HG03457 (cell line): ENCODE measurements around the gene C2CD4A.
A peak's percentile ranks its signal among the peaks of the same experiment; 100 is the strongest.

Source experiments
- ATAC-seq: cut with Tn5 transposase; IDR thresholded peaks from one replicate; pipeline ENCODE4 v1.9.1; 2021; ENCODE audit warnings: moderate number of reproducible peaks; ENCODE audit not compliant: unreplicated experiment

Gene C2CD4A

GRCh38 chr15:62059108-62059815 is 7.5 kb upstream of the C2CD4A start:
- no peak for ATAC-seq

- peak; percentile 59 for ATAC-seq
Measured at GRCh38 chr15:62059816-62060112, 7.0 kb upstream of the C2CD4A start.

- ATAC-seq, result peak; percentile 75
Measured at GRCh38 chr15:62060113-62060895, 6.5 kb upstream of the C2CD4A start, which contains the start of gene VPS13C. Gene VPS13C (minus strand): TSS chr15:62060447. CDS start chr15:62060374, 73 bp downstream.

GRCh38 chr15:62060896-62061280 is 5.9 kb upstream of the C2CD4A start:
- no peak for ATAC-seq

DNA sequence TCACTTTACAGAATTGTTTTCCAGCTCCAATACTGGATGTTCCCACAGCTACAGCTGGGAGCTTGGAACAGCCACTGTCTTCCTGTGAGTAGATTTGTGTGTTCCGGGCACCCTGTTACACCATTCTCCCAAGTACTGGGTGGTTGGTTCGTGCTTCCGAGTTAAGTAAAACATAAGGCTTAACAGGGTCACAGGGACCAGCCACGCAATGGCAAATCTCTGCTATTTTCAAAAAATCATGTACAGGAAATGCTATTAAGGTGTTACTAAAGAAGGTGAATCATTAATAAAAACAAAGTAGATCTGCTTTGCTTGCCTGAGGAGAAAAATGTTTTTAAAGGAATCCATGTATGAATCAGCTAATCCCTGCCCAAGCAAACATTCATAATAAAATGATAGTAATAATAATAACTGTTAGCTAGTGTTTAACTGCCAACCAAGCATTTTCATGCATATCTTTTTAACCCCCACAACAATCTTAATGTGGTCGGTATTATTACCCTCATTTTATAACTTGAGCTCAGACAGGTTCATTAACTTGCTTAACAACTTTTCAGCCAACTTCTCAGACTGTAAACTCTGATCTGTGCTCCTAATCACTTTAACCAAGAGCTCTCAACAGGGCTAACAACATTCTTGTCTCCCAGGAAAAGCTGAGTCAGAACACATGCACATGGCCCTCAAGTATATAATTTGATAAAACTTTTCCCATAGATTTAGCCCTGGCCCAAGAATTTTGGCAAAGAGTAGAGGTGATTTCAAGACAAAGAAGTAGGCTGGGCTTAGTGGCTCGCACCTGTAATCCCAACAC is 2.7 kb upstream of the C2CD4A start:
- no peak for ATAC-seq

DNA sequence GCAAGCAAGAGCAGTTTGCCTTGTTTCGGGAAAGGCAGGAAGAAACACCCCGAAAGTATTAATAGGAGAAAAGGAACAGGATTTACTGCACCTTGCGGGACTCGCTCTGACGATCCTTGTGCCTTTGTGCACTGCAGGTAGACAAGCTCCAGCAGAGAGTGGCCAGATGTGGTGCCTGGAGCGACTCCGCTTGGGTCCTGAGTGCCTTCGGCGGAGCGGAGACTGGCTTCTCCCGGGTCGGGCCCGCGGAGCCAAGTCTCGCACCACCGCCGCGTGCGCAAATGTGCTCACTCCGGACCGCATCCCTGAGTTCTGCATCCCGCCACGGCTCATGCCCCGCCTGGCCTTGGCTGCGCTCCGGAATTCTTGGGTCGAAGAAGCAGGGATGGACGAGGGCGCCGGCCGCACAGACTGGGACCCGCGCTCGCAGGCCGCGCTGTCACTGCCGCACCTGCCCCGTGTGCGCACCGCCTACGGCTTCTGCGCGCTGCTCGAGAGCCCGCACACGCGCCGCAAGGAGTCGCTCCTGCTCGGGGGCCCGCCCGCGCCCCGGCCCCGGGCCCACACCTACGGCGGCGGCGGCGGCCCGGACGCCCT is 769 bp downstream of the C2CD4A start:
- ATAC-seq, result no peak

DNA sequence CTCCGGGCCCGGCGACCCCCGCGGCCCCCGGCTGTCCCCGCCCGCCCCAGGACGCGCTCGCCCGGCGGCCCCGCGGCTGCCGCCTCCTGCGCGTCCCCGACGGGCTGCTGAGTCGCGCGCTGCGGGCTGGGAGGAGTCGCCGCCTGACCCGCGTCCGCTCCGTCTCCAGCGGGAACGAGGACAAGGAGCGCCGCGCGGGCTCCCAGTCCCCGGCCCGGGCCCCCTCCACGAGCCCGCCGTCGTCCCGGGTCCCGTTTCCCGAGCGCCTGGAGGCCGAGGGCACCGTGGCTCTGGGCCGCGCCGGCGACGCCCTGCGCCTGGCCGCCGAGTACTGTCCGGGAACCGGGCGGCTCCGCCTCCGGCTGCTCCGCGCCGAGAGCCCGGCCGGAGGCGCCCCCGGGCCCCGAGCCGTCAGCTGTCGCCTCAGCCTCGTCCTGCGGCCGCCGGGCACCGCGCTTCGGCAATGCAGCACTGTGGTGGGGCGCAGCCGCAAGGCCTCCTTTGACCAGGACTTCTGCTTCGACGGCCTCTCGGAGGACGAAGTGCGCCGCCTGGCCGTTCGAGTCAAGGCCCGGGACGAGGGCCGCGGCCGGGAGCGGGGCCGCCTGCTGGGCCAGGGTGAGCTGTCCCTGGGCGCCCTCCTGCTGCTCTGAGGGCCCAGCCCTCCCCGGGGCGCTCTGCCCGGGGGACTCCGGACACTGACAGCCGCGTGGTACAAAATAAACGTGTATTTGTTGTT is 1.5 kb downstream of the C2CD4A start:
- no peak for ATAC-seq

DNA sequence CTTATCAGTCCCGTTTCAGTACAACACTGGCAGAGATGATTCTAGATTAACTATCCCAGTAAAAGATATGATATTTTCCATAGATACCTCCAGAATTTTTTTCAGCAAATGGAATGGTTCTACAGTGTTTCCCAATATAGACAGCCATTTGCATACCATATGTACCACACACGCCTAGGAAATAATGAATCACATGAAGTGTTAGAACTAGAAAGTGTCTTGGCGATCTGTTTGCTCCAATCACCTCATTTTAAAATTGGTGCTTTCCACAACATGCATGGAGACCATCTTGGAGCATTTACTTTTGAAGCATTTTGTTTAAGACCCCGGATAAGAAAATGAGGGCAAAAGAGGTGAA is 2.0 kb downstream of the C2CD4A start:
- no peak for ATAC-seq

DNA sequence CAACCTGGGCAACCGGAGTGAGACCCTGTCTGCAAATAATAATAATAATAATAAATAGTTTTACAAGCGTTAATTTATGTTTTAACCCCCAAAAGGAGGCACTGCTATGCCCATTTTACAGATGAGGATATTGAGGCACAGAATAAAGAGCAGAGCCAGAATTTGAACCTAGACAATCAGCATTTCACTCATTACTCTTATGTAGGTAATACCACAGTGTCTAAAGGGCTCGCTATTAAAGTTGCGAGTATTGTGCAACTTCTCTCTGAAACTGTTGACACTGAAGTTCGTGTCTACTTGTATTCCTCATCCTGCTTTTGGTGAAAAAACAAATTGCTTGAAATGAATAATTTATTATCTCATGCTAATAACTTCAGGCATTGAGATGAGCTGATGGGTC is 2.8 kb downstream of the C2CD4A start:
- ATAC-seq, result no peak

DNA sequence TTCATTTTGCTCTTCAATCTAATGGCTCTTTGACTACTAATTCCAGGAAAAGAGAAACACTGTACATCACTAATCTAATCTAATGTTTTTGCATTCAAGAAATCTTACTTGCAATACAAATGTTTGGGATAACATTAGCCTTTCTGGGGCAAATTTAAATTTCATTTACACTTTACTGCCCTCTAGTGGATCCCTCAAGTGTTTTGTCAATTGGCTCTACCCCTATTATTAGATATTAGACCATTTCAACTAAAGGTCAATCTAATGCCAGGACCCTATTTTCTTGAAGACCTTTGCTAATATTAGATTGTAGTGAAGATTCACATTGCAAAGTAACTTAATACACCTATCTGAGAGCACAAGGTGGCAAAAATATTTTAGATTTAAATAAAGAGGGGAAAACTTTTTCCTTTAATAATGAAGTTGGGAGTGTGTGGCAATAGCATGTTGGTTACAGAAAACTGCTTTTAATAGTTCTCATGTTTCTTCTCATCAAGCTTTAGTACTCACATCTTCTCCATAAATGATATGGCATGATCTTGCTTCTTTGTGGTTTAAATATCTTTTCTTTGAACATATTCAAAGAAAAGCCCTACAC is 5.0 kb downstream of the C2CD4A start:
- no peak for ATAC-seq

- ATAC-seq, result no peak
Measured at GRCh38 chr15:62075595-62076277, 9.0 kb downstream of the C2CD4A start.

- ATAC-seq, result no peak
Measured at GRCh38 chr15:62079594-62079993, 12.8 kb downstream of the C2CD4A start.

DNA sequence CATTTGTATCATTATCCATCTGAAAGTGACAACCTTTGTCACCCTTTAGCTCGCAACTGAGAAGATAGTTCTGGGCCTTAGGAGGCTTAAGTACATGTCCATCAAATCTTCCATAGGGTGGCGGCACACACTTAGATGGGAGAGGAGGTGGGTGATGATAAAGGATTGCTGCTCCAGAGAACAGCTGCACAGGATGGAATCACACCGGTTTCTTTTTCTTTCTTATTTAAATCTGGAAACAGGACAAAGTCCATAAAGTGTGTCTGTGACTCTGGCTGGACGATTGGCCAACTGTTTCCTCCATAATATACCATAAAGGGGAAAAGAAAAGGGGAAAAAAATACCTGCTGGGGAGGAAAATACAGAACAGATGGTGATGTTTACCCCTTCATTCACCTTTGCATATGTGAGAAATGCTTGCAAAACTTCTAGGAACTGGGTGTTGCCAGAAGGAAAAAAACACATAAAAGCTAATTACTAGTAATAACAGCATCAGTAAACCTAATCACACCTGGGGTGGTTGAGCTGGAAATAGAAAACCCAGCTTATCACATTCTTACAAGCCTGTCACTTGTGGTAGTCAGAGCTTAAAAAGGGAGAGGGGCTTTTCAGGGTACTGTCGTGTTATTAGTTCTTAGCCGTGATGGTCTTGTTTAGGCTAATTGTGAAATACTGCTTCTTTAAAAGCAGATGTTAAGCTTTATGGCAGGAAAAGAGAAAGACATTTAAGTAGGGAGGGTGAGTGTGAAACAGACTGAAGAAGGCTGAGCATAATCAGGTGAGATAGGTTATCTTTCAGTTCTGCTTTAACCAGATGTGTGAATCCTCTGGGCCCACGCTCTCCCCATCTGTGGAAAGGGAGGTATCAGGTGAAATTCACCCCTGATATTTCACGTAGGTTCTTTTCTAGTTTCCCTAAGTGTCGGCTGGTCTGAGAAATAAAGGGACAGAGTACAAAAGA is 16.7 kb downstream of the C2CD4A start:
- no peak for ATAC-seq

- no peak for ATAC-seq
Measured at GRCh38 chr15:62085740-62086139, 19.0 kb downstream of the C2CD4A start.

DNA sequence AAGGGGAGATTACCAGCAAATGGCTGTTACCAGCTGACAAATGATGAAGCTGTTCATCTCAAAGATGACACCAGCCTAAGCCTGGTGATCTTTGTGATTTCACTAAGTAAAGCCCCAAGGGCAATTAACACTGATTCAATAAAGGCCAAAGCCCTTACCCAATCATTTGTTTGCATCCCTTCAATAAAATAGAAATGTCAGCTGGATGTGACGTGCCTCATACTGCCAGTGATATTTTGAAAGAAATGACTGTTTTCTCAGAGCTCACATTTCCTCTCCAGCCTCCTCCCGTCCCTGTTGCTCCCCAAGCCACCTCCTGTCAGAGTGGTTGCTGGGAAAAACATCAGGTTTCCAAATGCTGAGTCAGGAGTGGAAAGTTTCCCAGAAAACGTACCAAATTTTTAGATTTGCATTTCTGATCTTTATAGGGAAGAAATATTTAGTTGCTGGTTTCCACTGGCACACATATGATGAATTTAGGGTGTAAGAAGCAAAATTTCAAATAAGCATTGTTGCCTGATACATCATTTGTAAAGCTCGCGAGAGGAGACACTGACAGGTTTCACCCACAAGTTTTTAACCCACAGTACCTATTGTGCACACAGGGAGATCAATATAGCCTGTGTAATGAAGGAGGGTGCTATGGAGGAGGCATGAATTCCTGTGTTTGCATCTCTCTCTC is 21.0 kb downstream of the C2CD4A start:
- ATAC-seq, result no peak

DNA sequence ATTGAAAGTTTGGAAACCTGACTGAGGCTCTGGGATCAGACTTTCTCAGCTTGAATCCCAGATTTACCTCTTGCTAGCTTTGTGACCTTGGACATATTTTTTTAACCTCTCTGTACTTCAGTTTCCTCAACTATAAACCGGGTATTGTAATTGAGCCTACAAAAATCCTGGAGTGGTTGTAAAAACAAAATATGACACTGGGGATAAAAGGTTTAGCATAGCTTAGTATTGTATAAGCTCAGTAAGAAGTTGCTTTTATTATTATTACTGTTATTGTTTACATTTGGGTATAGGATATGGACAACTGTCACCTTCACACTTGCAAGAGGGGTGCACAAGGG is 21.5 kb downstream of the C2CD4A start:
- no peak for ATAC-seq

- no peak for ATAC-seq
Measured at GRCh38 chr15:62089616-62090015, 22.8 kb downstream of the C2CD4A start.

DNA sequence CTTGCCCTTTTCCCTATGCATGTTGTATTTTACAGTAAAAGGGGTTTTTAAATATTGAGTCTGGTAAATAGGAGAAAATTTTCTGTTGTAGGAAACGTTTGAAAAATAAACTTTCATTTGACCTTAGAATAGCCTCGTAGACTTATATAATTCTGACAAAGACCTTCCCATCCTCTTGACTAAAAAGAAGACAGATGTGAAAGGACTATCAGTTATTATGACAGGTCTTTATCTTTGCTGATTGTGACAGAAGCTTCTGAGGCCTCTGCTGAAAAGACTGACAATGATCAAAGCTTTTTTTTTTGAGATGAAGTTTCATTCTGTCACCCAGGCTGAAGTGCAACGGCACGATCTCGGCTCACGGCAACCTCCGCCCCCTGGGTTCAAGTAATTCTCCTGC is 24.2 kb downstream of the C2CD4A start:
- ATAC-seq, result no peak
